Astrocyte (in vitro differentiated cells and primary cell): ENCODE results near the gene MYO16. TPM values are rescaled to one million over a fixed set of nuclear protein-coding genes. Genes with fewer than 3 reads are reported as not detected.

Experiments used
- DNase-seq: peaks from one replicate; pipeline ENCODE4 v3.0.0-alpha.2; 2010; ENCODE audit warnings: low read depth
- FAIRE-seq: peaks from 2 replicates; lab custom pipeline; 2011; peaks lifted over from hg19 to GRCh38; lab: Jason Lieb, UNC
- H2AFZ ChIP-seq: 2 replicates; pipeline ENCODE4 v1.6.0; 2012; ENCODE audit warnings: low read depth, low read length, inconsistent platforms
- H3K27ac ChIP-seq: 2 replicates; pipeline ENCODE4 v1.5.1; 2011; ENCODE audit warnings: low read depth, low read length, inconsistent platforms
- H3K27me3 ChIP-seq: 2 replicates; pipeline ENCODE4 v1.6.0; 2011; ENCODE audit warnings: low read length, inconsistent platforms; ENCODE audit not compliant: insufficient read depth
- H3K36me3 ChIP-seq: 2 replicates; pipeline ENCODE4 v1.5.1; 2011; ENCODE audit warnings: low read length, inconsistent platforms; ENCODE audit not compliant: insufficient read depth
- H3K4me1 ChIP-seq: 2 replicates; pipeline ENCODE4 v1.5.1; 2011; ENCODE audit warnings: low read length, inconsistent platforms; ENCODE audit not compliant: insufficient read depth
- H3K4me2 ChIP-seq: 2 replicates; pipeline ENCODE4 v1.6.0; 2012; ENCODE audit warnings: low read length, inconsistent platforms
- H3K4me3 ChIP-seq: 2 replicates; pipeline ENCODE4 v1.5.1; 2011; ENCODE audit warnings: low read depth, mild to moderate bottlenecking, low read length, inconsistent platforms; ENCODE audit not compliant: insufficient read depth
- H3K79me2 ChIP-seq: 2 replicates; pipeline ENCODE4 v1.6.0; 2012; ENCODE audit warnings: mild to moderate bottlenecking, low read length, inconsistent platforms; ENCODE audit not compliant: insufficient read depth
- H3K9ac ChIP-seq: 2 replicates; pipeline ENCODE4 v1.6.0; 2012; ENCODE audit warnings: mild to moderate bottlenecking, low read length, inconsistent platforms
- H3K9me3 ChIP-seq: 2 replicates; pipeline ENCODE4 v1.5.1; 2012; ENCODE audit warnings: low read depth, mild to moderate bottlenecking, low read length, inconsistent platforms; ENCODE audit not compliant: insufficient read depth
- H4K20me1 ChIP-seq: 2 replicates; pipeline ENCODE4 v1.6.0; 2012; ENCODE audit warnings: low read length, inconsistent platforms; ENCODE audit not compliant: insufficient read depth
- H3K27ac Mint-ChIP-seq: one replicate; pipeline ENCODE4 v1.8.0; 2021; ENCODE audit warnings: mild to moderate bottlenecking, mixed read lengths; ENCODE audit not compliant: unreplicated experiment
- H3K27me3 Mint-ChIP-seq: one replicate; pipeline ENCODE4 v1.8.0; 2021; ENCODE audit warnings: low read depth, mixed read lengths; ENCODE audit not compliant: unreplicated experiment
- H3K36me3 Mint-ChIP-seq: one replicate; pipeline ENCODE4 v1.8.0; 2021; ENCODE audit warnings: low read depth, mixed read lengths; ENCODE audit not compliant: unreplicated experiment
- H3K4me1 Mint-ChIP-seq: one replicate; pipeline ENCODE4 v1.8.0; 2021; ENCODE audit warnings: low read depth, mixed read lengths; ENCODE audit not compliant: unreplicated experiment
- H3K4me3 Mint-ChIP-seq: one replicate; pipeline ENCODE4 v1.8.0; 2021; ENCODE audit warnings: mild to moderate bottlenecking, moderate library complexity, mixed read lengths; ENCODE audit not compliant: unreplicated experiment
- H3K9me3 Mint-ChIP-seq: one replicate; pipeline ENCODE4 v1.8.0; 2021; ENCODE audit warnings: mild to moderate bottlenecking, mixed read lengths; ENCODE audit not compliant: unreplicated experiment
- EZH2 ChIP-seq: IDR thresholded peaks from 2 replicates; pipeline ENCODE4 v1.6.1; 2012; ENCODE audit warnings: mild to moderate bottlenecking, low read length, inconsistent platforms; ENCODE audit not compliant: insufficient read depth
- total RNA-seq: library from RNA; stranded (reverse); gene quantifications from 2 replicates; pipeline ENCODE4 v1.2.1, GENCODE V29; 2021
- TF ChIP-seq, protein P1 (sequence below): IDR thresholded peaks from 2 replicates; pipeline ENCODE4 v1.5.1; 2011; ENCODE audit warnings: low read depth, mild to moderate bottlenecking, inconsistent platforms, low read length, moderate library complexity; ENCODE audit not compliant: insufficient read depth

The MYO16 gene
- total RNA-seq, 1 donor from 2014 or later, result 0.14 TPM

DNA sequence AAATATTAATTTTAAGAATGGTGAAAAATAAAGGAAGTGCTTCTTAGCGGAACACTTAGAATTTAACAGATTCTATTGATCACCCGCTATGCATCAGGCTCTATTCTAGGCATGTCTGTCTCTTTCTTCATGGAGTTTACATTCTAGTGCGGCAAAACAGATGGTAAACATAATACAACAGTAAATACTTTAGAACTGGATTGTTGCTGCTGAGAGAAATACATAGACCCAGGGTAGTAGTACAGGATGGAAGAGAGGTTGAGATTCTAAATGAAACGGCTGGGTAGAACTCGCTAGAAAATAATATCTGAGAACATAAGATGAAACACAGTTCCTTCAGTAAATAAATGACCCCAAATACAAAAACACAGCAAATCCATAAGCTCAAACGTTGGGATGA lies 498.7 kb downstream of the MYO16 start:
- no peaks in the 10 kb centered on the region for H3K79me2 ChIP-seq
- no peaks in the 10 kb centered on the region for H3K27me3 ChIP-seq
- Mint-ChIP-seq H3K36me3 (no peaks in the 10 kb centered on the region), H3K27ac (no peak overlapping the region), H3K9me3 (no peaks in the 10 kb centered on the region), H3K4me1 (peaks cover 8% of the 10 kb centered on the region), H3K4me3 (no peak overlapping the region), H3K27me3 (no peaks in the 10 kb centered on the region)
- TF ChIP-seq, protein P1, sequence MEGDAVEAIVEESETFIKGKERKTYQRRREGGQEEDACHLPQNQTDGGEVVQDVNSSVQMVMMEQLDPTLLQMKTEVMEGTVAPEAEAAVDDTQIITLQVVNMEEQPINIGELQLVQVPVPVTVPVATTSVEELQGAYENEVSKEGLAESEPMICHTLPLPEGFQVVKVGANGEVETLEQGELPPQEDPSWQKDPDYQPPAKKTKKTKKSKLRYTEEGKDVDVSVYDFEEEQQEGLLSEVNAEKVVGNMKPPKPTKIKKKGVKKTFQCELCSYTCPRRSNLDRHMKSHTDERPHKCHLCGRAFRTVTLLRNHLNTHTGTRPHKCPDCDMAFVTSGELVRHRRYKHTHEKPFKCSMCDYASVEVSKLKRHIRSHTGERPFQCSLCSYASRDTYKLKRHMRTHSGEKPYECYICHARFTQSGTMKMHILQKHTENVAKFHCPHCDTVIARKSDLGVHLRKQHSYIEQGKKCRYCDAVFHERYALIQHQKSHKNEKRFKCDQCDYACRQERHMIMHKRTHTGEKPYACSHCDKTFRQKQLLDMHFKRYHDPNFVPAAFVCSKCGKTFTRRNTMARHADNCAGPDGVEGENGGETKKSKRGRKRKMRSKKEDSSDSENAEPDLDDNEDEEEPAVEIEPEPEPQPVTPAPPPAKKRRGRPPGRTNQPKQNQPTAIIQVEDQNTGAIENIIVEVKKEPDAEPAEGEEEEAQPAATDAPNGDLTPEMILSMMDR, result no peak
- no peak for TF ChIP-seq EZH2
- DNase-seq (no peak), FAIRE-seq (no peak)
- H2AFZ ChIP-seq, result no peak overlapping the region
- H3K9ac ChIP-seq, result no peak overlapping the region
- no peak overlapping the region for H3K27ac ChIP-seq
- H3K4me3 ChIP-seq, result no peak overlapping the region
- no peaks in the 10 kb centered on the region for H3K4me1 ChIP-seq
- no peaks in the 10 kb centered on the region for H3K36me3 ChIP-seq
- H3K9me3 ChIP-seq, result no peaks in the 10 kb centered on the region
- H3K4me2 ChIP-seq, result no peak overlapping the region
- H4K20me1 ChIP-seq, result no peaks in the 10 kb centered on the region

GRCh38 chr13:109130093-109130835 lies 500.9 kb downstream of the MYO16 start:
- no peaks in the 10 kb centered on the region for H4K20me1 ChIP-seq
- Mint-ChIP-seq H3K4me1 (peaks cover 7% of the 10 kb centered on the region), H3K4me3 (no peak overlapping the region), H3K36me3 (peaks cover 2% of the 10 kb centered on the region), H3K27me3 (peaks cover 5% of the 10 kb centered on the region), H3K27ac (no peak overlapping the region), H3K9me3 (no peaks in the 10 kb centered on the region)
- no peak overlapping the region for H3K4me2 ChIP-seq
- no peak for DNase-seq
- no peaks in the 10 kb centered on the region for H3K9me3 ChIP-seq
- TF ChIP-seq, protein P1, result no peak
- TF ChIP-seq EZH2, result no peak
- H3K9ac ChIP-seq, result no peak overlapping the region
- H3K79me2 ChIP-seq, result no peaks in the 10 kb centered on the region
- no peak for FAIRE-seq
- H3K4me3 ChIP-seq, result no peak overlapping the region
- H2AFZ ChIP-seq, result no peak overlapping the region
- H3K36me3 ChIP-seq, result no peaks in the 10 kb centered on the region
- H3K4me1 ChIP-seq, result no peaks in the 10 kb centered on the region
- H3K27ac ChIP-seq, result no peak overlapping the region
- no peaks in the 10 kb centered on the region for H3K27me3 ChIP-seq

DNA sequence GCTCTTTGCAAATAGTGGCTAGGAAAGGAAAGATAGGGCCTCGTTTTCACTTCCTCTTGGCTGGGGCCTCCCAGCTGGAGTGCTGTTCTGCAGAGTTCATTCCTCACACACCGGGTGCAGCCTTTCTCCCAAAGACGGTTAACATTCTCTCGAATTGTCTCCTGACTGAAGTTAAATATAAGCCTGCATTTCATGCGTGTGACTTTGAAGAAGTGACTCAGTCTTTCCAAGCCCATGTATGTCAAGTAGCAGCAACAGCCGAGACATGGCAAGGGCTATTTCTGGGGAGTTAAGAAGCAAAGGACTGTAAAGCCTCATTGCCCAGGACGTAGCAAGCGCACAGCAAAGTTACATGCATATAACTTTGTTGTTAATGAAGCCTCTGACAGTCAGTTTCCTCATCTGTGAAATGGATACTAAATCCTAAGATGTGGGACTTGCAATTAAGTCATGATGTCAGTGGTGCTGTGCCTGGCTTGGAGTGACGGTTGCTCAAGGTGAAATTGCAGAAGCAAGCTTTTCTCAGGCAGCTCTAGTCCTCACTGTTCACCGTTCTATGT lies 502.4 kb downstream of the MYO16 start:
- Histone ChIP-seq H3K36me3 (no peaks in the 10 kb centered on the region), H3K27ac (no peak overlapping the region), H3K9me3 (no peaks in the 10 kb centered on the region), H3K4me2 (no peak overlapping the region), H2AFZ (no peak overlapping the region), H4K20me1 (no peaks in the 10 kb centered on the region), H3K4me3 (no peak overlapping the region), H3K4me1 (no peaks in the 10 kb centered on the region), H3K9ac (no peak overlapping the region), H3K27me3 (no peaks in the 10 kb centered on the region), H3K79me2 (no peaks in the 10 kb centered on the region)
- FAIRE-seq, result no peak
- Mint-ChIP-seq H3K4me3 (no peak overlapping the region), H3K9me3 (no peaks in the 10 kb centered on the region), H3K36me3 (peaks cover 2% of the 10 kb centered on the region), H3K27me3 (peaks cover 5% of the 10 kb centered on the region), H3K4me1 (peaks cover 7% of the 10 kb centered on the region), H3K27ac (peak overlapping the region; percentile 41)
- DNase-seq, result peak; percentile 14
- TF ChIP-seq EZH2, result no peak
- TF ChIP-seq, protein P1, result no peak
